H1 (cell line): Measurements from ENCODE around the gene AP1G2. TPM values are rescaled to one million over a fixed set of nuclear protein-coding genes. Genes with fewer than 3 reads are reported as not detected.

Experiments used
- CTCF ChIA-PET: fragments of 300-600 bp; sonication (Branson Sonifier 250); formaldehyde crosslinking; loops from one replicate; lab custom pipeline; 2021; ENCODE audit not compliant: partially characterized antibody; lab: Charles Lee
- POLR2A ChIA-PET: fragments of 300-600 bp; sonication (Branson Sonifier 250); formaldehyde crosslinking; loops from one replicate; lab custom pipeline; 2021; ENCODE audit warnings: inconsistent platforms; ENCODE audit not compliant: partially characterized antibody; lab: Charles Lee
- DNase-seq, 2 experiments: peaks; one replicate each; pipeline versions ENCODE4 v3.0.0 to v3.0.0-alpha.2; 2010 to 2022; ENCODE audit warnings: low spot score in 2 of 2, low read depth in 1 of 2, mixed read lengths in 1 of 2
- FAIRE-seq: peaks from 2 replicates; lab custom pipeline; 2011; peaks lifted over from hg19 to GRCh38; lab: Jason Lieb, UNC
- H2AFZ ChIP-seq: 2 replicates; pipeline ENCODE4 v1.8.1; 2012; ENCODE audit warnings: low read length, inconsistent platforms
- H2AK5ac ChIP-seq: 2 replicates; pipeline ENCODE4 v1.6.1; 2013; ENCODE audit warnings: low read depth, low read length
- H2BK120ac ChIP-seq: replicated peaks from 2 replicates; pipeline ENCODE3; 2013; ENCODE audit warnings: low read depth, low read length, inconsistent platforms
- H2BK12ac ChIP-seq: 2 replicates; pipeline ENCODE4 v1.6.1; 2013; ENCODE audit warnings: low read depth, low read length
- H2BK15ac ChIP-seq: 2 replicates; pipeline ENCODE4 v1.6.1; 2013; ENCODE audit warnings: low read length
- H2BK20ac ChIP-seq: 2 replicates; pipeline ENCODE4 v1.6.1; 2013; ENCODE audit warnings: low read length
- H2BK5ac ChIP-seq: 2 replicates; pipeline ENCODE4 v1.6.1; 2013; ENCODE audit warnings: low read depth, low read length
- H3K14ac ChIP-seq: 2 replicates; pipeline ENCODE4 v1.6.1; 2013; ENCODE audit warnings: inconsistent platforms; ENCODE audit not compliant: insufficient read length
- H3K18ac ChIP-seq: 2 replicates; pipeline ENCODE4 v1.6.1; 2013; ENCODE audit warnings: low read length; ENCODE audit errors: extremely low read depth
- H3K23ac ChIP-seq: 2 replicates; pipeline ENCODE4 v1.6.1; 2013; ENCODE audit warnings: inconsistent platforms; ENCODE audit not compliant: insufficient read length
- H3K23me2 ChIP-seq: 2 replicates; pipeline ENCODE4 v1.6.1; 2013; ENCODE audit warnings: low read depth, low read length
- H3K27ac ChIP-seq: 2 replicates; pipeline ENCODE4 v1.6.1; 2011; ENCODE audit warnings: low read depth, low read length, inconsistent platforms
- H3K27me3 ChIP-seq, 4 experiments: replicated peaks in 1 of 4; 1 replicate in 1 of 4; 2 replicates in 3 of 4; pipeline versions ENCODE4 v1.6.1 to v1.8.1; 2011 to 2013; ENCODE audit warnings: low read length in 3 of 4, mild to moderate bottlenecking in 3 of 4, inconsistent platforms in 2 of 4, mixed read lengths in 2 of 4, moderate library complexity in 1 of 4; ENCODE audit not compliant: control insufficient read depth in 3 of 4, insufficient read depth in 3 of 4; ENCODE audit errors: extremely low read depth in 1 of 4
- H3K36me3 ChIP-seq, 4 experiments: 2 replicates each; pipeline versions ENCODE4 v1.6.1 to v1.8.1; 2011 to 2013; ENCODE audit warnings: mild to moderate bottlenecking in 4 of 4, low read length in 3 of 4, moderate library complexity in 2 of 4, control low read depth in 1 of 4, inconsistent platforms in 1 of 4; ENCODE audit not compliant: insufficient read depth in 4 of 4, control insufficient read depth in 2 of 4
- H3K4ac ChIP-seq: replicated peaks from 2 replicates; pipeline ENCODE3; 2013; ENCODE audit warnings: low read length, low read depth, mixed read lengths, inconsistent platforms; ENCODE audit not compliant: insufficient read length
- H3K4me1 ChIP-seq, 4 experiments: replicated peaks in 1 of 4; 1 replicate in 1 of 4; 2 replicates in 3 of 4; pipeline versions ENCODE4 v1.6.1 to v1.8.1; 2011 to 2013; ENCODE audit warnings: low read length in 3 of 4, inconsistent platforms in 2 of 4, mixed read lengths in 1 of 4; ENCODE audit not compliant: insufficient read depth in 4 of 4, control insufficient read depth in 3 of 4
- H3K4me2 ChIP-seq, 2 experiments: 2 replicates each; pipeline versions ENCODE4 v1.6.1 to v1.8.1; 2011 to 2013; ENCODE audit warnings: low read depth in 2 of 2, low read length in 2 of 2, control low read depth in 1 of 2, inconsistent platforms in 1 of 2, mild to moderate bottlenecking in 1 of 2; ENCODE audit not compliant: insufficient read depth in 1 of 2
- H3K4me3 ChIP-seq, 4 experiments: fragments of 200-600, 300-600 bp in 1 of 4; sonication (generic), shearing (Covaris generic), sonication (Bioruptor Twin) in 1 of 4; 2 replicates each; pipeline versions ENCODE4 v1.5.1 to v1.8.1; 2011 to 2016; ENCODE audit warnings: low read length in 4 of 4, low read depth in 3 of 4, control low read depth in 2 of 4, inconsistent platforms in 2 of 4, mild to moderate bottlenecking in 2 of 4, mixed read lengths in 1 of 4, moderate library complexity in 1 of 4; ENCODE audit not compliant: insufficient read depth in 2 of 4; ENCODE audit errors: extremely low read depth in 1 of 4
- H3K56ac ChIP-seq: replicated peaks from 2 replicates; pipeline ENCODE3; 2013; ENCODE audit warnings: low read depth, mild to moderate bottlenecking, mixed read lengths, low read length, inconsistent platforms; ENCODE audit not compliant: insufficient read length
- H3K79me1 ChIP-seq: 2 replicates; pipeline ENCODE4 v1.6.1; 2013; ENCODE audit warnings: low read depth, low read length, control low read depth
- H3K79me2 ChIP-seq, 2 experiments: 2 replicates each; pipeline versions ENCODE4 v1.6.1 to v1.8.1; 2012 to 2013; ENCODE audit warnings: low read length in 2 of 2, mild to moderate bottlenecking in 2 of 2, inconsistent platforms in 1 of 2; ENCODE audit not compliant: insufficient read depth in 2 of 2, control insufficient read depth in 1 of 2
- H3K9ac ChIP-seq, 4 experiments: replicated peaks in 1 of 4; 1 replicate in 1 of 4; 2 replicates in 3 of 4; pipeline versions ENCODE4 v1.6.1 to v1.8.1; 2011 to 2013; ENCODE audit warnings: low read depth in 3 of 4, low read length in 3 of 4, control low read depth in 2 of 4, mild to moderate bottlenecking in 2 of 4, moderate library complexity in 2 of 4, inconsistent platforms in 1 of 4; ENCODE audit errors: extremely low read depth in 1 of 4
- H3K9me3 ChIP-seq, 2 experiments: 2 replicates each; pipeline versions ENCODE4 v1.6.1 to v1.8.1; 2012 to 2013; ENCODE audit warnings: mild to moderate bottlenecking in 2 of 2, moderate library complexity in 2 of 2, control low read depth in 1 of 2, inconsistent platforms in 1 of 2, low read depth in 1 of 2, low read length in 1 of 2, mixed read lengths in 1 of 2; ENCODE audit not compliant: insufficient read depth in 2 of 2
- H4K20me1 ChIP-seq, 2 experiments: replicated peaks in 1 of 2; 2 replicates each; pipeline versions ENCODE3 to v1.8.1; 2011 to 2013; ENCODE audit warnings: inconsistent platforms in 2 of 2, low read length in 2 of 2, mild to moderate bottlenecking in 1 of 2; ENCODE audit not compliant: insufficient read depth in 2 of 2, control insufficient read depth in 1 of 2
- H4K5ac ChIP-seq: 2 replicates; pipeline ENCODE4 v1.6.1; 2013; ENCODE audit warnings: low read length, low read depth, mixed read lengths, inconsistent platforms; ENCODE audit not compliant: insufficient read length
- H4K8ac ChIP-seq: 2 replicates; pipeline ENCODE4 v1.8.0; 2013; ENCODE audit warnings: mild to moderate bottlenecking, moderate library complexity, low read length, inconsistent platforms; ENCODE audit not compliant: insufficient read depth; ENCODE audit errors: extremely low read depth
- H4K91ac ChIP-seq: replicated peaks from 2 replicates; pipeline ENCODE3; 2013; ENCODE audit warnings: low read length, mixed read lengths, inconsistent platforms; ENCODE audit not compliant: insufficient read length
- BRCA1 ChIP-seq: IDR thresholded peaks from 2 replicates; pipeline ENCODE4 v1.6.1; 2012; ENCODE audit warnings: low read depth, low read length, improper control_type of control experiment
- CBX5 ChIP-seq: fragments of 300-800, 300-1000 bp; sonication (generic); IDR thresholded peaks from 2 replicates; pipeline ENCODE4 v1.7.1; 2016; ENCODE audit warnings: antibody characterized with exemption, low read length, low read depth
- CHD2 ChIP-seq: IDR thresholded peaks from 2 replicates; pipeline ENCODE4 v1.6.1; 2012; ENCODE audit warnings: low read length, improper control_type of control experiment
- E2F6 ChIP-seq: IDR thresholded peaks from 2 replicates; pipeline ENCODE4 v1.6.1; 2012; ENCODE audit warnings: inconsistent platforms
- EZH2 ChIP-seq: fragments of 200-600 bp; sonication (generic); IDR thresholded peaks from 2 replicates; pipeline ENCODE4 v1.7.1; 2012; ENCODE audit warnings: low read depth, mild to moderate bottlenecking, moderate library complexity, low read length, inconsistent platforms; ENCODE audit not compliant: severe bottlenecking
- PHF8 ChIP-seq: fragments of 200-600 bp; sonication (generic); conservative IDR thresholded peaks from 2 replicates; pipeline ENCODE4 v1.7.1; 2012; ENCODE audit warnings: low read depth, mild to moderate bottlenecking, inconsistent platforms, low read length, moderate library complexity
- POLR2A ChIP-seq, 2 experiments: IDR thresholded peaks; 1 replicate in 1 of 2; 2 replicates in 1 of 2; pipeline ENCODE4 v1.6.1; 2011; ENCODE audit warnings: low read depth in 2 of 2, low read length in 2 of 2, mild to moderate bottlenecking in 2 of 2; ENCODE audit errors: control extremely low read depth in 1 of 2
- POU5F1 ChIP-seq: IDR thresholded peaks from 2 replicates; pipeline ENCODE4 v1.6.1; 2011; ENCODE audit warnings: low read depth, mild to moderate bottlenecking, low read length, moderate library complexity
- SIN3A ChIP-seq, 2 experiments: IDR thresholded peaks in 1 of 2; conservative IDR thresholded peaks in 1 of 2; 2 replicates each; pipeline ENCODE4 v1.6.1; 2011 to 2012; ENCODE audit warnings: low read length in 2 of 2, improper control_type of control experiment in 1 of 2, low read depth in 1 of 2, mild to moderate bottlenecking in 1 of 2
- TBP ChIP-seq: IDR thresholded peaks from 2 replicates; pipeline ENCODE4 v1.6.1; 2011; ENCODE audit warnings: low read depth, low read length, improper control_type of control experiment
- WGBS, 2 experiments: shearing (Covaris generic) in 1 of 2; methylation state at CpG; one replicate each; pipeline versions ENCODE4 v1.1.6 to v1.1.7; 2013 to 2015; ENCODE audit warnings: low lambda C conversion rate in 2 of 2, mixed read lengths in 2 of 2, inconsistent platforms in 1 of 2, low coverage in 1 of 2, missing lambda C conversion rate in 1 of 2; ENCODE audit not compliant: insufficient replicate concordance in 2 of 2, insufficient coverage in 1 of 2, insufficient read length in 1 of 2; ENCODE audit errors: extremely low coverage in 1 of 2, missing lambda C conversion rate in 1 of 2; 5-methylcytosine and 5-hydroxymethylcytosine counted together
- polyA plus RNA-seq, 7 experiments: library from polyadenylated mRNA; depleted of rRNA in 3 of 7; stranded (reverse) in 5 of 7; unstranded in 2 of 7; fragments of >200 nt in 5 of 7; fragments of 200-250 nt in 2 of 7; gene quantifications; 1 replicate in 5 of 7; 2 replicates in 1 of 7; 4 replicates in 1 of 7; pipeline versions ENCODE4 v1.2.1 to v1.2.3, GENCODE V29; 2011 to 2013; ENCODE audit warnings: missing spikeins in 2 of 7, mixed read lengths in 2 of 7
- total RNA-seq: library from RNA; stranded (reverse); fragmentation: NEBNext Ultra II Directional; extraction: Animal tissue kit (Norgen Biotek cat#: 25700); gene quantifications from 2 replicates; pipeline ENCODE4 v1.2.1, GENCODE V29; 2021

The AP1G2 gene
- total and polyA plus RNA-seq, 2 of the 8 experiments (the other 6 are each of a cell fraction or from before 2014, with no cell fraction given) = 70.9 to 134 TPM

GRCh38 chr14:23610815-23611289, 43.3 kb upstream of the AP1G2 start:
- ChIA-PET CTCF (interaction anchor here (1.0 to 6.2 kb wide), 5 partner anchors 21 to 334 kb away, joined by 3 to 53 read pairs (median 4); no protein-coding TSS in a partner anchor), POLR2A (interaction anchor here (0.9 kb wide), 1 partner anchor 8 kb away, joined by 3 read pairs; no protein-coding TSS in a partner anchor)
- Histone ChIP-seq H3K4ac (no peak overlapping the region), H3K36me3 (no peaks in the 10 kb centered on the region), H3K79me1 (no peaks in the 10 kb centered on the region), H2BK12ac (no peak overlapping the region), H3K4me1 (no peaks in the 10 kb centered on the region), H2BK120ac (no peak overlapping the region), H3K4me2 (no peak overlapping the region), H3K23me2 (peaks cover 3% of the 10 kb centered on the region; the same call in 1 of the 2 replicates), H3K27me3 (no peaks in the 10 kb centered on the region; a peak in 1 of 7 replicates), H4K20me1 (no peaks in the 10 kb centered on the region), H3K9me3 (no peaks in the 10 kb centered on the region; a peak in 1 of 4 replicates), H2BK15ac (no peak overlapping the region), H3K56ac (no peak overlapping the region), H2AFZ (no peak overlapping the region), H3K9ac (no peak overlapping the region), H4K8ac (no peak overlapping the region), H3K4me3 (no peak overlapping the region), H2BK5ac (no peak overlapping the region), H2BK20ac (no peak overlapping the region), H3K18ac (no peak overlapping the region), H3K23ac (no peak overlapping the region), H3K79me2 (no peaks in the 10 kb centered on the region), H3K14ac (no peak overlapping the region), H4K91ac (no peak overlapping the region), H2AK5ac (no peak overlapping the region), H3K27ac (no peak overlapping the region), H4K5ac (no peak overlapping the region)
- DNase-seq (no peak), FAIRE-seq (no peak)
- WGBS, 2 experiments = 66% methylated on average over 4 of the region's 4 CpGs; no CpG with 5 or more reads in 1 of the 2 experiments
- TF ChIP-seq BRCA1 (no peak), POLR2A (IDR thresholded peaks at IDR 0.05; ENCODE audit: control extremely low read depth in 1 of 2, low read depth in 2 of 2, low read length in 2 of 2) (no peak), CBX5 (no peak), POU5F1 (no peak), TBP (no peak), PHF8 (no peak), CHD2 (no peak), SIN3A (conservative IDR thresholded peaks at IDR 0.05 in 1 of 2, IDR thresholded peaks at IDR 0.05 in 1 of 2; ENCODE audit: low read depth in 1 of 2, low read length in 2 of 2) (no peak), EZH2 (no peak), E2F6 (no peak)
